K562 (cell line): ENCODE data around the gene MAP2. TPM values are rescaled to one million over a fixed set of nuclear protein-coding genes. Genes with fewer than 3 reads are reported as not detected.

Source experiments
- BCLAF1 ChIP-seq, 2 experiments: fragments of 450-650 bp in 1 of 2; IDR thresholded peaks; 2 replicates each; pipeline ENCODE4 v1.6.1; 2011 to 2017; ENCODE audit warnings: low read depth in 2 of 2, antibody characterized with exemption in 1 of 2, borderline replicate concordance in 1 of 2, low read length in 1 of 2, mild to moderate bottlenecking in 1 of 2, mixed read lengths in 1 of 2; ENCODE audit not compliant: control insufficient read depth in 1 of 2
- CUX1 ChIP-seq: fragments of 200-800 bp; sonication (Bioruptor generic); IDR thresholded peaks from 2 replicates; pipeline ENCODE4 v1.6.1; 2016; ENCODE audit warnings: missing genetic modification characterization, missing compliant biosample characterization
- polyA plus RNA-seq, 8 experiments: library from polyadenylated mRNA; depleted of rRNA in 4 of 8; stranded (reverse) in 5 of 8; unstranded in 3 of 8; fragments of >200 nt; fragmentation: Nextera tagmentation in 2 of 8; fragmentation: Illumina TruSeq in 1 of 8; extraction: Ambion mirVana in 2 of 8; extraction: Trizol in 1 of 8; gene quantifications; 2 replicates each; pipeline versions ENCODE4 v1.2.1 to v1.2.3, GENCODE V29; 2011 to 2014; ENCODE audit warnings: inconsistent platforms in 1 of 8, missing spikeins in 1 of 8
- total RNA-seq, 7 experiments: library from RNA; depleted of rRNA in 6 of 7; stranded (reverse); fragments of >200 nt in 6 of 7; fragmentation: Illumina TruSeq in 2 of 7; extraction: Trizol in 2 of 7; gene quantifications; 2 replicates each; pipeline versions ENCODE4 v1.2.1 to v1.2.3, GENCODE V29; 2011 to 2021; ENCODE audit warnings: low replicate concordance in 1 of 7
- TF ChIP-seq, protein P1 (sequence below): sonication (generic); formaldehyde crosslinking; IDR thresholded peaks from 2 replicates; pipeline ENCODE4 v1.8.0; 2023; ENCODE audit warnings: mild to moderate bottlenecking, missing genetic modification reagents

MAP2 gene
- total and polyA plus RNA-seq, 9 of the 15 experiments (the other 6 are each of a cell fraction or from before 2014, with no cell fraction given): 0.13 TPM; not detected in 8

- TF ChIP-seq CUX1 (CRISPR knock-in tag): no peak
- TF ChIP-seq BCLAF1 (IDR thresholded peaks at IDR 0.05; ENCODE audit: borderline replicate concordance in 1 of 2, control insufficient read depth in 1 of 2, low read depth in 2 of 2, low read length in 1 of 2): no peak
- TF ChIP-seq, protein P1, sequence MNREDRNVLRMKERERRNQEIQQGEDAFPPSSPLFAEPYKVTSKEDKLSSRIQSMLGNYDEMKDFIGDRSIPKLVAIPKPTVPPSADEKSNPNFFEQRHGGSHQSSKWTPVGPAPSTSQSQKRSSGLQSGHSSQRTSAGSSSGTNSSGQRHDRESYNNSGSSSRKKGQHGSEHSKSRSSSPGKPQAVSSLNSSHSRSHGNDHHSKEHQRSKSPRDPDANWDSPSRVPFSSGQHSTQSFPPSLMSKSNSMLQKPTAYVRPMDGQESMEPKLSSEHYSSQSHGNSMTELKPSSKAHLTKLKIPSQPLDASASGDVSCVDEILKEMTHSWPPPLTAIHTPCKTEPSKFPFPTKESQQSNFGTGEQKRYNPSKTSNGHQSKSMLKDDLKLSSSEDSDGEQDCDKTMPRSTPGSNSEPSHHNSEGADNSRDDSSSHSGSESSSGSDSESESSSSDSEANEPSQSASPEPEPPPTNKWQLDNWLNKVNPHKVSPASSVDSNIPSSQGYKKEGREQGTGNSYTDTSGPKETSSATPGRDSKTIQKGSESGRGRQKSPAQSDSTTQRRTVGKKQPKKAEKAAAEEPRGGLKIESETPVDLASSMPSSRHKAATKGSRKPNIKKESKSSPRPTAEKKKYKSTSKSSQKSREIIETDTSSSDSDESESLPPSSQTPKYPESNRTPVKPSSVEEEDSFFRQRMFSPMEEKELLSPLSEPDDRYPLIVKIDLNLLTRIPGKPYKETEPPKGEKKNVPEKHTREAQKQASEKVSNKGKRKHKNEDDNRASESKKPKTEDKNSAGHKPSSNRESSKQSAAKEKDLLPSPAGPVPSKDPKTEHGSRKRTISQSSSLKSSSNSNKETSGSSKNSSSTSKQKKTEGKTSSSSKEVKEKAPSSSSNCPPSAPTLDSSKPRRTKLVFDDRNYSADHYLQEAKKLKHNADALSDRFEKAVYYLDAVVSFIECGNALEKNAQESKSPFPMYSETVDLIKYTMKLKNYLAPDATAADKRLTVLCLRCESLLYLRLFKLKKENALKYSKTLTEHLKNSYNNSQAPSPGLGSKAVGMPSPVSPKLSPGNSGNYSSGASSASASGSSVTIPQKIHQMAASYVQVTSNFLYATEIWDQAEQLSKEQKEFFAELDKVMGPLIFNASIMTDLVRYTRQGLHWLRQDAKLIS (CRISPR knock-in tag): no peak
Measured at GRCh38 chr2:209741953-209742352, 318.1 kb downstream of the MAP2 start (continued).
